ENCODE data around the gene CARHSP1. TPM values are rescaled to one million over a fixed set of nuclear protein-coding genes. Genes with fewer than 3 reads are reported as not detected.
A peak's percentile ranks its signal among the peaks of the same experiment; 100 is the strongest.

CARHSP1 gene
- total and polyA plus RNA-seq, 2 of the 8 experiments (the other 6 are each of a cell fraction or from before 2014, with no cell fraction given): 292 to 300 TPM

DNA sequence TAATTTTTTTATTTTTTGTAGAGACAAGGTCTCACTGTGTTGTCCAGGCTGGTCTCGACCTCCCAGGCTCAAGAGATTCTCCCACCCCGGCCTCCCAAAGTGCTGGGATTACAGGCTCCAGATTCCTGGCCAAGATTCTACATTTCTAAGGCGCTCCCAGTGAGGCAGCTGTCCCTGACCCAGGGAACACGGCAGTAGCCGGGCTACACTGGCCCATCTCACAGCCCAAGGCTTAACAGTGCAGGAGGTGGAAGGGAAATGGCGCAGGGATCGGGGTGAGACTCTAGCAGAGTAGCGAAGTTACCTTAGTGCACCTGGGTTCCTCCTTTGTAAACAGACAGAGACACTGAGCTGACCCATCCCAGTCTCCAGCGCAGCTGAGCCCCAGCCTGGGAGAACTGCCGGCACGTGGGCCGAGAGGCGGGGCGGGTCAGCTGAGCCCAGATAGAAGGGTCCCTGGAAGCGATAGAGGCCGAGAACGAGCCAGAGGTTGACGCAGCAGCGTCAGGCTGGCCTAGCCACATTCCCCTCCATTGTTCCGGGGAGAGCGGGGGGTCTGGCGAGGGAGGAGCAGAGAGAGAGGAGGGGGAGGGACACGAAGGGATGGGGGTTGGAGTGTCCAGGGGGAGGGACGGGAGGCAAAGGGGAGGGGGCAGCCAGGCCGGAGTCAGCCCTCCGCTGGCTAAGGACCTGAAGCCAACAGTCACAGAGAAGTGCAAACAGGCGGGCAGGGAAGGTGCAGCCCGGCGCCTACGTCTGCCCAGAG, 2.5 kb downstream of the CARHSP1 start (continued):
- TF ChIP-seq TEAD4 (IDR thresholded peaks at IDR 0.05; ENCODE audit: low read depth, low read length) (peak; percentile 97), CREB1 (IDR thresholded peaks at IDR 0.05) (peak; percentile 73), SRF (IDR thresholded peaks at IDR 0.05; ENCODE audit: low read depth, low read length) (no peak), KDM1A (IDR thresholded peaks at IDR 0.05; ENCODE audit: borderline replicate concordance, low read length) (peak; percentile 76; the same call in 1 of the 2 replicates), RNF2 (IDR thresholded peaks at IDR 0.05; ENCODE audit: borderline replicate concordance, low read depth, low read length, missing control alignments, poor library complexity, severe bottlenecking) (no peak), SP1 (IDR thresholded peaks at IDR 0.05; ENCODE audit: low read depth, low read length) (peak; percentile 71; the same call in 1 of the 2 replicates), TCF12 (IDR thresholded peaks at IDR 0.05; ENCODE audit: low read depth, low read length) (0 out of 2 replicates have a peak, but pooled peaks have one; percentile 22)
